NCI-H1417 treated with DMSO at 0.1 percent for 48 hours (cell line): ENCODE data around the gene ADCYAP1R1.

Source experiments
- DNase-seq: peaks from one replicate; lab custom pipeline; 2025; lab: John Stamatoyannopoulos, UW

ADCYAP1R1 gene

DNA sequence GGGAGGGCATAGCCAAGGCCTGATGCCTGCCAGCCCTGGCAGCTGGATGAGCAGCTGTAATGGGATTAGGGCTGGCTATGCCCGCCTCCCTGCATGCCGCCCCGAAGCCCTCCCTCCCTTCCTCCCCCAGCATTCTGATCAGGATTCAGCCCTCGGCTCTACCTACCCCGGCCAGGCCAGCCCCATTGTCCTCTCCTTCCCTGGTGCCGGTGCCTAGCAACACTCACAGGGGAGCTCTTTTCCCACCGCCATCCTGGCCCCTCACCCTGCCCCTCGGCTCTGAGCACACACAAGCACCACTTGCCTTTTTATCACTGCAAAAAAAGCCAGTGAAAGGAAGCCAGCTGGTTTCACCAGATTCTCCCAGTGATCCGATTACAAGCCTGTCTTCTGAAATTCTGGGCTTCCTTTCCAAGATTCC, 9.0 kb upstream of the ADCYAP1R1 start:
- DNase-seq, result no peak

DNA sequence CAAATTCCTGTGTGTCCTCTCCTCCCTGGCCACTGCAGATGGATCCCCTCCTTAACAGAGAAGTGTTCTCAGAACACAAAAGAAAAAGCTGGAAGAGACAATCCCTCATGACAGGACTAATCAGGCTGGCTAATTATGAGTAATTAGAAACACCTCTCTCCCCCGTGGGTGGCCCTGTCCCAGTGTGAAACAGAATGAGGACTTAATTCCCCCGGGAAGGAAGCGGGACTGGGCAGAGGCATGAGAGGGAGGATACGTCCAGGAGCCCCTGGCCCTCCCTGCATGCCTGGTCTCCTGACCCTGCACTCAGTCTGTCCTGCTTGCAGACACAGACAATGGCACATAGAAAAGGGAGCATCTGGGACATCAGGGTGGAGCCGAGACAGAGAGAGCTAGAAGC, 7.6 kb upstream of the ADCYAP1R1 start:
- no peak for DNase-seq

DNA sequence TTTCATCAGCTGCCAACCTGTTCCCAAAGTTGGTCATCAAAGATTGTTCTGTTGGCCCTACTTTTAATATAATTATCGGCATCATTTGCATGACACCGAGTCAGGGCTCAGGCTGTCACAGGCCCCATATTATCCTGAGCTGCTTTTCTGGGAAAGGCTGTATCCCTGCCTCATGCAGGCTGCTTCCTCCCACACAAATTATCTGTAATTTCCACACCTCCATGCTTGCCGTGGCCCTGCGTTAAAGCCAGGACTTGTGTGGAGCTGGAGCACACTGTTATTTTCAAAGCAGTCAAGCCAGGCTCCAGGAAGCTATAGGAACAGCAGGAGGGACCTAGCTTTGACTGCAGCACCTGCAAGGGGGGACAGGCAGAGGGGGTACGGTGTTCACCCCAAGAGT, 5.4 kb upstream of the ADCYAP1R1 start:
- no peak for DNase-seq

DNA sequence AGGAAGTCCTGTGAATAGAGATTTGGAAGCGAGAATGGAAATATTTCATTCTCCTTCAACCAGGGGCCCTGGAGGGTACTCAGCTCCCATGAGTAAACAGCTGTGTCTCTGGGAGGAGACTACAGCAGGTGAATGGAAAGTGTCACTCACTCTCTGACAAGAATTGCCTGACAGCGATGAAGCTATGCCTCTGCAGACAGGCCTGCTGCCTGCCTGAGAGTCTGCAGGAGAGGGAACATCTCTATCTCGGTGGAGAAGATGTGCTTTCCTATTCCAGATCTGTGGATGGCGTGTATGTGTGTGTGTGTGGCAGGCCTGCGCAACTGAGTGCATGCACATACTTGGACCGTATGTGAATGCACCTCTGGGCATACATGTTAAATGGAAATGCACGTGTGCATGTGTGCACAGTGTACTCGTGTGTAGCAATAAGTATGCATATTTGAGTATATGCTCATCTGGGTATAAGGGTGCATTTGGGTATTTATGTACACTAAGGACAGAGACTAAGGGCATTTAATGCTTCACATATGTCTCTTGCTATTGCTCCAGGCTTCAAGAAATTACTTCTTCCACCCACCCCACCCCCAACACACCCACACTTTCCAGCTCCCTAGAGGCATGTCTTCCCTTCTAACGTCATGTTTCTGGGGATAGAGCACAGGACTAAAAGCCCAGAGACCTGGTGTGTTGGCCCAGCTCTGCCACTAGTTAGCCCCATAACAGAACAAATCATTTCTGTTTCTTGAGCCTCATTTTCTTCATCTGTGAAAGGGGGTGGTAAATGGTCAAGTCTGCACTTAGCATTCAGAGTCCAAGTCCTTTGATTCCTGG, 4.6 kb upstream of the ADCYAP1R1 start:
- no peak for DNase-seq

DNA sequence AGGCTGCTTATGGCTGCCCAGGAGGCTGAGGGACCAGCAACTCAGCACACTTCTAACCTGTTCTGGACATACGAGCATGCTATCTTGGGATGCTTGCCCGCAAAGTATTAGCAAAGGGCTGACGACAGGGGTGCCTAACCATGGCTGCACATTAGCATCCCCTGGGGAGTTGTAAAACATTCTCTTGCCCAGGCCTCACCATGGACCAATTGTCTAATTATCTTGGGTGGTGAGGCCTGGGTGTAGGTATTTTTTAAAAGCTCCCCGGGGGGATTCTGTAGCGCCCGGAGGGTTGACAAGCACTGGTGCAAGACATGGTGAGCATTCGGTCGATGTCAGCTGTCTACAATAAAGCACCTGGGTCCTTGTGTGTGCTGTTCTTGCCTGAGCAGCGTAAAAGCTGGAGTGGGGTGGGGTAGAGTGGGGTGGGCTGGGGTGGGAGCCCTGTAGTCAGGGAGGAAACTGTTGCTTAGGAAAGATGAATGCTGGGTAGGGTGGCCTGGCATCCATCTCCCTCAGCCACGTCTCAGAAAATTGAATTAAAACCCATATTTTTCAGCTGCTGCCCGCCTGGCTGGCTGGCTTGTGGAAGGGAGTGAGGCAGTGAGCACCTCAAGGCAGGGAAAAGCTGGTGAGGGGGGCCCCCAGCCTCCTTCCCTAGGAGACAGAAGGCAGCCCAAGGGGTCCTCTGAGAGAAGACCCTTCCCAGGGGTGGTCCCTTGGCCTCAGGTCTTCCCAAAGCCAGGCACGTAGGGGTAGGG, 2.9 kb upstream of the ADCYAP1R1 start:
- no peak for DNase-seq

DNA sequence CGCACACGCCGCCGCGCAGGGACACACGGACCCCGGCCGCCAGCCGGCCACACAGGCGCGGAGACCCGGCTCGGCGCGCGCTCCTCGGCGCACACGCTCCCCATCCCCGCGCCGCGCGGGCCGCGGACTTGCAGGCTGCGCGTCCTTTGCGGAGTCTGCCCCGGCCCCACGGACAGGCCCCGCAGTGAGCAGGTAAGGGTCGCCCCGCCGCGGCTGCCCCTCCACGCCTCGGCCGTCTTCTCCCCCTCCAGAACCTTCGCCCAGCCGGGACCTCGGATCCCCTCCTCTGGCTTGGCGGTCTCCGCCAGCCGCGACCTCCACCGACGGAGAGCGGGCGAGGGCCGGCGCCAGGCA, 356 bp downstream of the ADCYAP1R1 start:
- DNase-seq, result no peak

DNA sequence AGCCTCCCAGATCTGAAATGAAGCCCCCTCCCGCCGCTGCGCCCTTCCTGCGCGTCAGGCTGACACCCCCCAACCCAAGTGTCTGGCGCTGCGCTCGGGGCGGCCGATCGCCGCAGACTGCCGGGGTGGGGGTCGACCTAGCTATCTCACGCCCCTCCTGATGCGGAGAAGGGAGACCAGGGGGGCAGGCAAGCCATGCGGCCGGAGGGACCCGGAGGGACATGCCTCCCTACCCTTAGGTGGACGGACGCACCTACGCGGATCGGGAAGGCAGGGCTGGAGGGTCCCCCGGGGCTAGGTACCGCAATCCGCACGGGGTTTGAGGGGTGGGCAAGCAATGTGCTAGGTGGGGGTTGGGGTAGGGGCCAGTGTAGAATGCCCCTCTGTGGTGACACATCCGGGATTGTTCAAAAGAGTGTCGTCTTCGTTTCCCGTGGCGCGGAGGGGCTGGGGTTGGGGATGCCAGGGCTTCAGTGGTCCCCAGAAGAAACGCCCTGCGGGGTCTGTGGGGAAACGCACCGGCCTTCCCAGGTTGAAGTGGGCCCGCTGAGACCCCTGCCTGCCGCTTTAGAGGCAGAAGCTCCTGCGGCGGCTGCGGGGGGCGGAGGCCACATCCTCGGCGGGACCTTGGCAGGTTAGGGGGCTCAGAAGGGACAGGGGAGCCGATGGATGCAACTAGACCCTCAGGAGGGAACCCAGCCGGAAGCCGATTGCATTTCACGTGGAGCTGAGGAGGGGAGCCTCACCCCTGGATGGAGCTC, 913 bp downstream of the ADCYAP1R1 start:
- no peak for DNase-seq

DNA sequence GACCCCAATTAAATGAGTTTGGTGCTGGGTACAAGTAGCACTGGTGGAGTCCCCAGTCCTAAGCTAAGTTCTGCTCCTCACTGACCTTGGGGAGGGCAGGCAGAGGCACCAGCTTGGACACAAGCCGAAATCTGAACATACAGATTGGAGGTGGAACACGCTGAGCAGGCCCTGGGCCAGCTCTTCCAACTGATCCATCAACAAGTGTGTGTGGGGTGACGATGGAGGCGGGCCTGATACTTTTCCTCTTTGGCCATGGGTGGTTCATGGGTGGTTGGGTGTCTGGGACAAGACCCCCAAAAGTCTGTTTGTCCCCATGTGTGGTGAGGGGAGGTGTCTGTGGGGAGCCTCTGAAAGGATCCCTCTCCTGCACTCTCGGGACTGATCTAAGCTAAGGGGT, 1.9 kb downstream of the ADCYAP1R1 start:
- no peak for DNase-seq

DNA sequence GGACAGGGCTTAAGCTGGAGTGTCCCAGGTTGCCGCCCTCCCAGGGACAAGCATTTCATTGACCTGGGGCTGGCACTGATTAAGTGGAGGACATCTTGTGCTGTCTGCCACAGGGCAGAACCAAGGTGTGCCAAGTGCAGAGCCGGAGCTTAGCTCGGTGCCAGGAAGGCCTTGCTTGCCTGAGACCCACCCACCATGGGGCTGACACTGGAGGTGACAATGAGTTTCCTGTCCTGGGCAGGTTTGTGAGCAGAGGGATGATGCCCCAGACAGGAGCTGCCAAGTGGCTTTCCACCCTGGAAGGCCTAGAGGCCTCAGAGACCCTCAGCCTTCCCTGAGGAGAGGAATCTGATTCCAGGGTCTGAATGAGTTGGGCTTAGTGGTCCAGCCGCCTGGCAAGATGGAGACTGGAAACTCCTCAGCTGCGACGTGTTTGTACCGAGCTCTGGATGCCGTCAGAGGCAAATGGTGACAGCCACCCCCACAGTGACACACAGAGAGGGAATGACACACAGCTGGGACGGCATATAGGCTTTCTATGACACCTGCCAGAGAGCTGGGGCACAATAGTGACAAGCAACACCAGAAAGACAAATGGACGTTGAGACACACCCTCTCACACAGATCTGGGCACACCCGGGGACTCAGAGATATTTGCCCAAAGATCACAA, 2.6 kb downstream of the ADCYAP1R1 start:
- no peak for DNase-seq

DNA sequence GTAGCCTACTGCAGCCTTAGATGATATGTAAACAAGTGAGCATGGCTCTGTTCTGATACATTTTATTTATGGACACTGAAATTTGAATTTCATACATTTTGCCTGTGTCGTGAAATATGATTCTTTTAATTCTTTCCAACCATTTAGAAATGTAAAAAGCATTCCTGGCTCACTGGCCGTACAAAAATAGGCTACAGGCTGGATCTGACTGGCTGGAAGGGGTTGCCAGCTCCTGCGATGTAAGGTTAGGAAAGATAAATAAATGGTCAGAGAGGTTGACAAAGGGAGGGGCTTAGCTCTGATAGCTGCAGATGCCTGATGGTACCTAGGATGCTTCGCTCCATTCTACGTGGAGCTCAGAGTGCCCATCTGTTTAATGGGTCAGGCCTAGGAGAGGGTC, 3.4 kb downstream of the ADCYAP1R1 start:
- DNase-seq, result no peak

DNA sequence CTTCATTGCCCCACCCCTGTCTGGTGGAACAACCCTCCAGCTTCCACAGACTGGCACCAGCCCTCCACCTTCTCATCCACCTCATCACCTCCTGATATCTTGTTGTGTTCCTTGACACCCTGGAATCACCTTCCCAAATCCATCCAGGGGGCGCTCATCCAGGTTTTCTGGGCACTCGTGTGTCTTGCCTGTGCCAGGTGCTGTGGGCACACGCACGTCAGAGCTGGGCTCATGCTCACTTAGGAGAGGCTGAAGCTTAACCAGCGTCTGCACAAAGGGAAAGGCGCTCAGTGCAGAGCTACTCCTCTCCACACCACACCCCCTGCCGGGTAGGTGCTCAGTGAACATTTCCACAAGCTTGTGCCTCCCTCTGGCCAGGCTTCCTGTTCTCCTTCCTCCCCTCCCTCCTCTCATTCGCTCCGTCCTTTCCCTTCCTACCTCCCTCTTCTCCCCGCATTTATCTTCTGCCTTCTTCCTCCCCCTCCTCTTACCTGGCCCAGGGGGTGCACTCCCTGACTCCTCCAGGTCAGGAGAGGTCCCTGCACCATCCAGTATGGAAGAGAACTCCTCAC, 4.8 kb downstream of the ADCYAP1R1 start:
- DNase-seq, result no peak

DNA sequence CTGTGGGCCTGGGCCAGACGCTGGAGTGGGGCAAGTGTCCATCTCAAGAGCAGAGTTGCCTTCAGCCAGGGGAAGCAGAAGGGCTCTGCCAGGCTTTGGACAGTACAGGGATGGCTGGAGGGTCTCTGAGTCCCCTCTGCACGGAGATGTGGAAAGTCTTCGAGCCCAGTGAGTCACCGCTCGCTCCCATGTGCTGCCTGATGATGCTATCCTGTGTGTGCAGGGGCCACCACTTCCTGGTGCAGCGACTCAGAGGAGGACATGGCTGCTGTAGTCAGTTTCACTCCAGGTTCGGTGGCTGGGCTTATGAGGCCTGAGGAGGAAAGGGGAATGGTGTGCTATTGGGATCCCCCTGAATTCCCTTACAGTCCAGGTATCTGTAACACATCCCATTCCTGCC, 6.0 kb downstream of the ADCYAP1R1 start:
- DNase-seq, result no peak

DNA sequence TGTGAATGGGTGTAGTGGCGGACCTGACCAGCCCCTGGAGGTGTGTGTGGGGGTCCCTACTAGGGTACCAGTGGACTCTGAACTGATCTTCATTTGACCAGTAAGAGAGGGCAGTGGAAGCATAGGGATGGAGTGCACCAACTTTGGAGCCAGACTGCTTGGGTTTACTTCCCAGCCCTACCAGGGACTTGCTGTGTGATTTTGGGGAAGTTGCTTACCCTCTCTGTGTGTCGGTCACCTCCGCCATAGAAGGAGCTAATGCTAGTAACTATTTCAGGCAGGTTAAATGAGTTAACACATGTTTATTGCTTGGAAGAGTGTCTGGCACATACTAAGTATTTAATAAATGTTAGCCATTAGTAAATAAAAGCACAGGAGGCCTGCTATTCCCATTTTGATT, 6.6 kb downstream of the ADCYAP1R1 start:
- no peak for DNase-seq

DNA sequence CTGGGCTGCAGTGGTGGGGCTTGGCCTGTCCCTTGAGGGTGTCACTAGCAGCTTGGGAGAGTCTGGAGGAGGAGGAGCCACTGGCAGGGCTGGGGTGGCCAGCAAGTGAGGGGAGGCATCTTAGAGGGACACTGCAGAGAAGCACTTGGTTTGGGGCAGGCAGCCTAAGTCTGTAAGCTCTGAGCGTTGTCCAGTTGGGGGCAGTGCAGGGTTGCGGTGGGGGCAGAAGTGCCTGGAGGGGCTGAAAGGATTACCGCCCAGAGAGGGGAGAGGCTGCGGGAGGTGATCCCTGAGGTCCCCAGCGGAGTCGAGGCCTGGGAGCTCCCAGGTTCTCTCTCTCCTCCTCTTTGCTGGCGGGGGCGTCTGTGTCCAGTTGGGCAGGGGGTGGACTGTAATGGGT, 7.4 kb downstream of the ADCYAP1R1 start:
- no peak for DNase-seq

DNA sequence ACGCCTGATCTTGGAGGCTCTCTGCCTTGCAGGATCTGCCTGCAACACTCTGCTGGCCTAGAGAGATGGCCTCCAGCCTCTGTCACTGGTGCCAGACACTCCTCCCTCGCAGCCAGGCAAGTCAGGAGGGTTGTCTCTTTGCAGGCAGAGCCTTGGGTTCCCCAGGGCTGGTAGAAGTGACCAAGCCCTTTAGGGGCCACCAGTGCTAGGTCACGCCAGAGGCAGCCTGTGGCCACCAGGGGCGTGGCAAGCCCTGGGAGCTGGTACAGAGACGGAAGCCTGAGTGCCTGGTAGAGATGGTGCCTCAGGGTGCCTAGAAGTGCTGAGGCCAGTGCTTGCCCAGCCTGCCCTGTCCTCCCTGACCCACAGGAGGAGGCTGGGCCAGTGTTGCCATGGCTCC, 9.1 kb downstream of the ADCYAP1R1 start:
- no peak for DNase-seq

DNA sequence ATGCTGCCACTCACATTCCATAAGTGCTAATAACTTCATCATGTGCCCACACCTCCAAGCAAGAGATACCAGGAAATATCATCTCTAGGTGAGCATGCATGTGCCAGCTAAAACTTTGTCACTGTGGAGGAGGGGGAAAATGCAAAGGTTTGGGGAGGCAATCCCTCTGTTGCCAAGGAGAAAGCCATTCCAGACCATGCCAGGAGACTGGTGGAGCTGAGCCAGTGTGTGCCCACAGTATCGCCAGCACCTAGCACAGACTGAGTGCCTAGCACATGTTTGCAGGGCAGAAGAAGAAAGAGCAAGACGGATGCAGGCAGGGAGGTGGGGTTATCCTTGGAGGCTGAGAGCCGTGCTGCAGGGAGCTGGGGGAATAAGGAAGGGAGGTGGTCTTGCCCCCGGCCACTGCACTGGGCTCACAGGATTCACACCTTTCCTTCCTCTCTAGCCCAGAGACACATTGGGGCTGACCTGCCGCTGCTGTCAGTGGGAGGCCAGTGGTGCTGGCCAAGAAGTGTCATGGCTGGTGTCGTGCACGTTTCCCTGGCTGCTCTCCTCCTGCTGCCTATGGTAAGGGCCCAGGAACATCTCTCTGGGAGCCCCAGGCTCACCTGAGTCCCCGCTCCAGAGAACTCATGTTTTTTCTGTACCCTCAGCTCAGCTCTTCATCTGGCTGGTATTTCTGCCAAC, 10.8 kb downstream of the ADCYAP1R1 start:
- DNase-seq, result no peak

DNA sequence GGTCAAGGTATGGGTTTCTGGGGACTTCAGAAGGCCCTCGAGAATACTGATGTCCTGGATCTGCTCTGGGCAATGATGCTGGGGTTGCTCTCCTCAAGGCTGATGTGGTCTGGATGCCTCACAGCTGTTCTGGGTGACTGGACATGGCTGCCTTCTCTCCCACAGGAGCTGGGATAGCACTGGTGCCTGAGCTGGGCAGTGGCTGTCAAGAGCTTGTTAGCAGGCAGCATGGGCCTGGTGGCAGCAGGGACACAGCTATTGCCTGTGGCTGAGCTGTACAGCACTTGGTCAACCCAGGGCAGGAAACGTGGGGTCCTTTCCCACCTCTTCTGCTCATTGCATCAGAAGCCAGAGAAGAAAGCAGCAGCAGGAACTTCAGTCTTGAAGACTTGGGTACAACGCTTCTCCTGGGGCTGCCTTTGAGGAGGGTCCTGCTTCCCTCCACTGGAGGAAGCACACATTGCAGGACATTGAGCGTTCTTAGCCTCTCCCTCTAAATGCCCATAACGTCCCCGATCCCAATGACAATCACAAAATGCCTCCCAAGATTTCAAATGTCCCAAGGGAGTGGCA, 13.0 kb downstream of the ADCYAP1R1 start:
- DNase-seq, result no peak

DNA sequence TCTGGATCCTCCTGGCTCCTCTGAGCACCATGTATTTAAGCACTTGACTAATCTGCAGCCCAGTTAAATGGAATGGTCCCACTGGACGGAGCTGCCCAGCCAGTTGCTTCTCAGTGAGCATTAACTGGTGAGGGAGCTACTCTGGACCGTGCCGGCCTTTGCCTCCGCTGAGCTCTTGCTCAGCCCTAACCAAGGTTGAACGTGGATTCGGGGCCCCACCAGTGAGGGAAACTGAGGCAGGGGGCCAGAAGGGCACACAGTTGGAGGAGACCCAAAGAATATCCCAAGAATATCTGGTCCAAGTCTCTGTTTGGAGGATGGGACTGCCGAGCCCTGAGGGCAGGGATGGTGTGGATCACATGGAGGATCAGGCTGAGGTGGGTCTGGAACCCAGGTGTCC, 13.7 kb downstream of the ADCYAP1R1 start:
- no peak for DNase-seq

DNA sequence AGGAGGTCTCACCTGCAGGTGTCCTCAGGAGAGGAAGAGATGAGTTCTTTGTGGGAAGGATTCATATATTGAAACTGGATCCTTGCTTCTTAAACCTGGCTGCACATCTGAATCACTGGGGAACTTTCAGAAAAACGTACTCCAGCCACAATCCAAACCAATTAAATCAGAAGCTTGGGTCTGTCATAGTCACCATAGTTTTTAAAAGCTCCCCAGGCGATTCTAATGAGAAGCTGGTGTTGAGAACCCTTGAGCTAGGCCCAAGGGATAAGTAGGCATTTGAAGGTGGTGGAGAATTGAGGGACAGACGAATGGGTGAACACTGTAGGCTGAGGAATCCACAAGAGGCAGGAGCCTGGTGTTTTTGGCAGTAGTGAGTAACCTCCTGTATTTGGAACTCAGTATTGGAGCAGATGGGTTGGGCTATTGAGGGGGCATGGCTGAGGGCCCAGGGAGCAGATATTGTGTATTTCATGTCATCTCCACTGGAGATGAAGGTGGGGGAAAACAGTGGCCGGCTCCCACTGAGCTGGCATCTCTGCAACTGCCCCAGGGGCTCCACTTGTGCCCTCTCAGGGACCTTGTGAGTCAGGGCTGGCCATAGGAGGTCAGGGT, 14.5 kb downstream of the ADCYAP1R1 start:
- DNase-seq, result no peak

DNA sequence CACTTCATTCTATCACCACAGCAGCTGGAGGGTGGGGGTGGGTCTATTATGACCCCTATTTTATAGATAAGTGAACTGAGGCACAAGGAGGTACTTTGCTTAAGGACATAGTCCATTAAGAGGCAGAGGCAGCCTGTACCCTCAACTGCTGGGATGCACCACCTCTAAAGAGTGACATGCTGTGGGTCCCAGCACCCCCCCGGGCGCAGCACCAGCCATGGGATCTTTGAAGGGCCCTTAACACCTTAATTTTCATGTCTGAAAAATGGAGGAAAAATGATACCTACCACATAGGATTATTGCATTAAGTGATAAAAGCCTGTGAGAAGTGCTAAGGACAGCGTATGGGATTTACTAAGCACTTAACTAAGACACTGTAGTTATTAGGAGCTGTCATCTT, 15.4 kb downstream of the ADCYAP1R1 start:
- DNase-seq, result no peak
